HepG2 (cell line): ENCODE results near the gene DYRK1B. TPM values are rescaled to one million over a fixed set of nuclear protein-coding genes. Genes with fewer than 3 reads are reported as not detected.

Experiments used
- ATAC-seq: fragments of 200-7000 bp; cut with Tn5 transposase; 3 replicates; pipeline ENCODE4 v1.9.1; 2020; ENCODE audit warnings: mild to moderate bottlenecking, moderate library complexity
- BruUV-seq: library from RNA; stranded (reverse); fragments of 400-500 nt; replicated peaks from 2 replicates; lab custom pipeline; 2021; lab: Mats Ljungman, UMichigan
- CTCF ChIA-PET: fragments of 300-600 bp; formaldehyde crosslinking; extraction: SDS; loops from one replicate; lab custom pipeline; 2021; ENCODE audit warnings: low total read pairs, inconsistent platforms, low intra/inter-chr PET ratio; lab: Yijun Ruan, JAX
- POLR2A ChIA-PET: fragments of 350-600 bp; sonication (Branson Sonifier 250); formaldehyde crosslinking; loops from one replicate; lab custom pipeline; 2020; ENCODE audit warnings: antibody characterized with exemption, inconsistent platforms; lab: Yijun Ruan, JAX
- DNase-seq: peaks from one replicate; pipeline ENCODE4 v3.0.0-alpha.2; 2015; ENCODE audit warnings: low spot score
- FAIRE-seq: peaks from 3 replicates; lab custom pipeline; 2011; peaks lifted over from hg19 to GRCh38; lab: Jason Lieb, UNC
- H2AFZ ChIP-seq: one replicate; pipeline ENCODE4 v1.6.1; 2011; ENCODE audit warnings: low read length, inconsistent platforms
- H3K27ac ChIP-seq: fragments of 300-600 bp; 3 replicates; pipeline ENCODE4 v1.8.0; 2011; ENCODE audit warnings: mixed run types, mild to moderate bottlenecking, mixed read lengths, low read length, inconsistent platforms; ENCODE audit not compliant: insufficient read depth; ENCODE audit errors: extremely low read length
- H3K27me3 ChIP-seq, 2 experiments: fragments of 200-600 bp in 1 of 2; 2 replicates in 1 of 2; 3 replicates in 1 of 2; pipeline versions ENCODE4 v1.6.0 to v1.8.0; 2011; ENCODE audit warnings: low read length in 2 of 2, mild to moderate bottlenecking in 2 of 2, moderate library complexity in 2 of 2, inconsistent platforms in 1 of 2; ENCODE audit not compliant: insufficient read depth in 2 of 2, control insufficient read depth in 1 of 2
- H3K36me3 ChIP-seq, 2 experiments: fragments of 200-600 bp in 1 of 2; replicated peaks in 1 of 2; 2 replicates in 1 of 2; 3 replicates in 1 of 2; pipeline versions ENCODE4 v1.5.1 to v1.8.0; 2011; ENCODE audit warnings: low read length in 2 of 2, inconsistent platforms in 1 of 2; ENCODE audit not compliant: insufficient read depth in 2 of 2, control insufficient read depth in 1 of 2
- H3K4me1 ChIP-seq: 2 replicates; pipeline ENCODE4 v1.5.1; 2012; ENCODE audit warnings: low read length, inconsistent platforms; ENCODE audit not compliant: insufficient read depth
- H3K4me2 ChIP-seq: 2 replicates; pipeline ENCODE4 v1.6.0; 2011; ENCODE audit warnings: low read depth, low read length, inconsistent platforms
- H3K4me3 ChIP-seq, 3 experiments: fragments of 200-600 bp in 1 of 3; sonication (generic), shearing (Covaris generic) in 1 of 3; replicated peaks in 1 of 3; 2 replicates each; pipeline ENCODE4 v1.5.1; 2011 to 2016; ENCODE audit warnings: low read length in 3 of 3, inconsistent platforms in 2 of 3, low read depth in 2 of 3, mild to moderate bottlenecking in 2 of 3, control low read depth in 1 of 3, mixed read lengths in 1 of 3; ENCODE audit not compliant: insufficient read depth in 1 of 3
- H3K79me2 ChIP-seq: one replicate; pipeline ENCODE4 v1.6.1; 2011; ENCODE audit warnings: low read length, inconsistent platforms; ENCODE audit not compliant: insufficient read depth
- H3K9ac ChIP-seq: 2 replicates; pipeline ENCODE4 v1.6.0; 2011; ENCODE audit warnings: mild to moderate bottlenecking, low read depth, low read length, inconsistent platforms; ENCODE audit not compliant: insufficient read depth
- H3K9me3 ChIP-seq: 2 replicates; pipeline ENCODE4 v1.5.1; 2012; ENCODE audit warnings: mild to moderate bottlenecking, low read length
- H4K20me1 ChIP-seq: 2 replicates; pipeline ENCODE4 v1.6.0; 2011; ENCODE audit warnings: inconsistent platforms, mild to moderate bottlenecking, low read length, moderate library complexity; ENCODE audit not compliant: insufficient read depth
- AGO2 ChIP-seq: fragments of 200-400 bp; formaldehyde crosslinking; optimal IDR thresholded peaks from 2 replicates; pipeline ENCODE3; 2017; ENCODE audit warnings: mild to moderate bottlenecking, low read depth, low read length, moderate library complexity
- ATF1 ChIP-seq: IDR thresholded peaks from 2 replicates; pipeline ENCODE4 v1.6.1; 2016; ENCODE audit warnings: mild to moderate bottlenecking, control low read depth
- DNMT1 ChIP-seq: sonication (generic); formaldehyde crosslinking; IDR thresholded peaks from 2 replicates; pipeline ENCODE4 v1.5.1; 2020; ENCODE audit warnings: mild to moderate bottlenecking, missing genetic modification reagents
- HCFC1 ChIP-seq: fragments of 150-350 bp; IDR thresholded peaks from 2 replicates; pipeline ENCODE4 v1.6.1; 2014; ENCODE audit warnings: low read depth, low read length
- HNRNPH1 ChIP-seq: fragments of 200-400 bp; formaldehyde crosslinking; optimal IDR thresholded peaks from 2 replicates; pipeline ENCODE3; 2017; ENCODE audit warnings: mild to moderate bottlenecking, low read depth, low read length
- NCOR1 ChIP-seq: fragments of 200-600 bp; sonication (generic); IDR thresholded peaks from 2 replicates; pipeline ENCODE4 v1.7.0; 2017; ENCODE audit warnings: antibody characterized with exemption, low read length, borderline replicate concordance
- POLR2A ChIP-seq, 2 experiments: IDR thresholded peaks; 2 replicates each; pipeline ENCODE4 v1.6.1; 2011; ENCODE audit warnings: low read depth in 2 of 2, low read length in 2 of 2, mild to moderate bottlenecking in 1 of 2, moderate library complexity in 1 of 2; ENCODE audit not compliant: insufficient read depth in 1 of 2
- POLR2AphosphoS2 ChIP-seq: IDR thresholded peaks from 2 replicates; pipeline ENCODE4 v1.6.1; 2011; ENCODE audit warnings: low read depth, low read length, improper control_type of control experiment
- POLR2AphosphoS5 ChIP-seq: IDR thresholded peaks from 2 replicates; pipeline ENCODE4 v1.6.1; 2012; ENCODE audit warnings: low read depth, low read length
- POLR2G ChIP-seq: fragments of 200-400 bp; formaldehyde crosslinking; IDR thresholded peaks from 2 replicates; pipeline ENCODE4 v1.6.1; 2018; ENCODE audit warnings: mild to moderate bottlenecking, low read depth, low read length, moderate library complexity
- SUZ12 ChIP-seq: fragments of 150-350 bp; IDR thresholded peaks from 2 replicates; pipeline ENCODE4 v1.6.1; 2014; ENCODE audit warnings: low read depth, low read length
- TCF7 ChIP-seq: sonication (generic); IDR thresholded peaks from 2 replicates; pipeline ENCODE4 v1.6.1; 2016; ENCODE audit warnings: antibody characterized with exemption, low read depth
- TSC22D2 ChIP-seq: sonication (generic); formaldehyde crosslinking; IDR thresholded peaks from 2 replicates; pipeline ENCODE4 v1.5.1; 2020; ENCODE audit warnings: missing genetic modification reagents, mild to moderate bottlenecking, borderline replicate concordance
- ZEB1 ChIP-seq: IDR thresholded peaks from 2 replicates; pipeline ENCODE4 v1.6.1; 2012; ENCODE audit warnings: mild to moderate bottlenecking, low read depth, inconsistent platforms; ENCODE audit not compliant: insufficient replicate concordance
- ZNF234 ChIP-seq: sonication (generic); formaldehyde crosslinking; conservative IDR thresholded peaks from 2 replicates; pipeline ENCODE4 v1.5.1; 2020; ENCODE audit warnings: mild to moderate bottlenecking, missing genetic modification reagents
- ZNF749 ChIP-seq: sonication (generic); formaldehyde crosslinking; IDR thresholded peaks from 2 replicates; pipeline ENCODE4 v1.8.0; 2022; ENCODE audit warnings: mild to moderate bottlenecking, missing genetic modification reagents, moderate library complexity, borderline replicate concordance
- WGBS: methylation state at CpG from one replicate; pipeline ENCODE4 v1.1.6; 2017; ENCODE audit warnings: low lambda C conversion rate; 5-methylcytosine and 5-hydroxymethylcytosine counted together
- in situ Hi-C: cut with HindIII; loops from 2 replicates; pipeline ENCODE4 v1.10.0; 2017; ENCODE audit warnings: low pct_unique_long_range_greater_than_20kb; ENCODE audit not compliant: extremely low pct_ligation_motif_present
- intact Hi-C: fragments of 100-400 bp; cut with micrococcal nuclease; formaldehyde crosslinking; loops from one replicate; pipeline ENCODE4 v1.10.0; 2022; ENCODE audit not compliant: unreplicated experiment
- polyA plus RNA-seq, 8 experiments: library from polyadenylated mRNA; depleted of rRNA in 3 of 8; stranded (reverse) in 7 of 8; unstranded in 1 of 8; fragments of >200 nt; fragmentation: Illumina TruSeq in 4 of 8; extraction: Trizol in 4 of 8; gene quantifications; 2 replicates each; pipeline versions ENCODE4 v1.2.1 to v1.2.3, GENCODE V29; 2011 to 2016; ENCODE audit warnings: low read depth in 4 of 8, missing spikeins in 1 of 8, mixed read lengths in 1 of 8; ENCODE audit not compliant: insufficient read depth in 1 of 8
- total RNA-seq, 5 experiments: library from RNA; depleted of rRNA; stranded (reverse); fragments of >200 nt; fragmentation: Illumina TruSeq; extraction: Trizol; gene quantifications; 2 replicates each; pipeline ENCODE4 v1.2.3, GENCODE V29; 2016; ENCODE audit warnings: low read depth in 1 of 5
- TF ChIP-seq, protein P1 (sequence below): sonication (generic); formaldehyde crosslinking; IDR thresholded peaks from 2 replicates; pipeline ENCODE4 v1.5.1; 2020; ENCODE audit warnings: mild to moderate bottlenecking, moderate library complexity, missing genetic modification reagents

The DYRK1B gene
- total and polyA plus RNA-seq, 2 of the 13 experiments (the other 11 are each of a cell fraction or from before 2014, with no cell fraction given): 0.82 to 1.3 TPM

GRCh38 chr19:39825093-39825463 lies 8.9 kb downstream of the DYRK1B start:
- no peaks in the 10 kb centered on the region for H3K27me3 ChIP-seq
- WGBS: 92% methylated on average over 11 of the region's 11 CpGs
- no peak overlapping the region for H3K27ac ChIP-seq
- H4K20me1 ChIP-seq: no peaks in the 10 kb centered on the region
- peaks cover 8 to 24% of the 10 kb centered on the region in 2 experiments; a peak in 4 of 5 replicates for H3K36me3 ChIP-seq
- no TSS peak for BruUV-seq
- H3K4me3 ChIP-seq: no peak overlapping the region; a peak in 1 of 6 replicates
- no peak; the same call in 1 of the 3 replicates for ATAC-seq
- POLR2A ChIA-PET: no interaction called here
- peaks cover 17% of the 10 kb centered on the region for H3K4me1 ChIP-seq
- CTCF ChIA-PET: no interaction called here
- peak overlapping the region; percentile 38; the same call in 1 of the 2 replicates for H3K4me2 ChIP-seq
- H3K9ac ChIP-seq: no peak overlapping the region
- DNase-seq: no peak
- TF ChIP-seq POLR2AphosphoS2: no peak
- no peak for TF ChIP-seq ZNF749 (CRISPR knock-in tag)
- 0 out of 4 replicates have a peak, but pooled peaks of 1 of the 2 experiments have one; percentile 17 for TF ChIP-seq POLR2A (IDR thresholded peaks at IDR 0.05; ENCODE audit: insufficient read depth in 1 of 2, low read depth in 2 of 2, low read length in 2 of 2)
- TF ChIP-seq NCOR1: no peak
- no peaks in the 10 kb centered on the region for H3K79me2 ChIP-seq
- in situ Hi-C loops: no loop called here
- no peak for FAIRE-seq
- H2AFZ ChIP-seq: no peak overlapping the region
- intact Hi-C loops: no loop called here
- no peaks in the 10 kb centered on the region for H3K9me3 ChIP-seq

DNA sequence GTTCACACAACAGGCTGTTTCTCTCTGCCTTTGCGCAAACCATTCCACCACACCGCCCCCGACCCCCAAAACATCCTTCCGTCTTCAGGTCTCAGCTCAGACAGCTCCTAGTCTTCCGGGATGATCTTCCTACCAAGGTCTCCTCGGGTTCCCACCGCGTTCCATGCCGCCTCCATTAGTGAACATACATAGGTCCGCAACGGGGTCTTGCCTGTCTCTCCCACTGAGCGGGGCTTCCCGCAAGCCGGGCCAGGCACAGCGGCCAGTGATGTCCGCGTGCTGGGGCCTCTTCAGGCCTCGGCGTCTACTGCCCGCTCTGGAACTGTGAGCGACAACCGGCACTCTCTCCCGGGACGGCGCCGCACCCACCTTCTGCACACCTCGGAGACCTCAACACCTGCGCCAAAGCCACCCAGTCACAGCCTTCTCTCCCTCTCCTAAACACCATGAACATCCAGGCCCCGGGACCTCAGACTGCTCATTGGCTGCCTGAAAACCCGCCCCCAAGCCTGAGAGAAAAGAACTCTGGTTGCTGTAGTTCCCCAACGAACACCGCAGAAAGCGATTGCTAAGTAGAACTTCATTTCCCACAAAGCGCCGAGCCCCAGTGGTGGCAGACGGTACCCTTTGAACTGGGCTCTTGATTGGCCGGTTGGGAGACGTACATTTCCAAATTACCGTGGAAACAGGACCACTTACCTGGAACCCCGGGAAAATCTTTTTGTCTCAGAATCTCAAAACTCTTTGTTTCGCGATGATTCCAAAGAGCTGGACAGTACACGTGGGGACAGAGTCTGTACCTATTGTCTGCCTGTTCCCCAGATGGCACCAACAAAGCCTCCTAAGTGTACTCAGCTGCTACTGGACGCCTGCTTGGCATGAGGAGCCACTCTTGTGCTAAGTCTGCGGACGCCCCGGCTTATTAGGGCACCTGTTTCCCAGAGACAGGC lies 9.5 kb downstream of the DYRK1B start:
- Histone ChIP-seq H3K4me3 (peak overlapping the region; percentile 33 to 68 (median 64); a peak in 5 of 6 replicates), H3K27me3 (no peaks in the 10 kb centered on the region), H3K4me1 (peaks cover 17% of the 10 kb centered on the region), H4K20me1 (no peaks in the 10 kb centered on the region), H3K36me3 (peaks cover 3 to 18% of the 10 kb centered on the region in 2 experiments; a peak in 3 of 5 replicates), H3K27ac (no peak overlapping the region), H3K79me2 (no peaks in the 10 kb centered on the region), H3K9ac (peak overlapping the region; percentile 33), H3K4me2 (peak overlapping the region; percentile 76), H3K9me3 (no peaks in the 10 kb centered on the region), H2AFZ (no peak overlapping the region)
- intact Hi-C loops: no loop called here
- in situ Hi-C loops: no loop called here
- CTCF ChIA-PET: no interaction called here
- WGBS: 39% methylated on average over 35 of the region's 47 CpGs
- ATAC-seq: peak; percentile 95
- TSS peak; percentile 51 for BruUV-seq
- POLR2A ChIA-PET: no interaction called here
- DNase-seq: peak; percentile 77
- FAIRE-seq: peak; percentile 63
- TF ChIP-seq ZEB1: peak; percentile 27
- TF ChIP-seq SUZ12: peak; percentile 36
- TF ChIP-seq HCFC1: peak; percentile 75
- peak; percentile 64 for TF ChIP-seq POLR2G
- peak; percentile 49 for TF ChIP-seq HNRNPH1
- TF ChIP-seq TCF7: peak; percentile 13; the same call in 1 of the 2 replicates
- TF ChIP-seq, protein P1, sequence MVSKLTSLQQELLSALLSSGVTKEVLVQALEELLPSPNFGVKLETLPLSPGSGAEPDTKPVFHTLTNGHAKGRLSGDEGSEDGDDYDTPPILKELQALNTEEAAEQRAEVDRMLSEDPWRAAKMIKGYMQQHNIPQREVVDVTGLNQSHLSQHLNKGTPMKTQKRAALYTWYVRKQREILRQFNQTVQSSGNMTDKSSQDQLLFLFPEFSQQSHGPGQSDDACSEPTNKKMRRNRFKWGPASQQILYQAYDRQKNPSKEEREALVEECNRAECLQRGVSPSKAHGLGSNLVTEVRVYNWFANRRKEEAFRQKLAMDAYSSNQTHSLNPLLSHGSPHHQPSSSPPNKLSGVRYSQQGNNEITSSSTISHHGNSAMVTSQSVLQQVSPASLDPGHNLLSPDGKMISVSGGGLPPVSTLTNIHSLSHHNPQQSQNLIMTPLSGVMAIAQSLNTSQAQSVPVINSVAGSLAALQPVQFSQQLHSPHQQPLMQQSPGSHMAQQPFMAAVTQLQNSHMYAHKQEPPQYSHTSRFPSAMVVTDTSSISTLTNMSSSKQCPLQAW: no peak
- TF ChIP-seq TSC22D2: no peak
- 0 out of 2 replicates have a peak, but pooled peaks have one; percentile 18 for TF ChIP-seq DNMT1
- 0 out of 4 replicates have a peak, but pooled peaks of 1 of the 2 experiments have one; percentile 48 for TF ChIP-seq POLR2A (IDR thresholded peaks at IDR 0.05; ENCODE audit: insufficient read depth in 1 of 2, low read depth in 2 of 2, low read length in 2 of 2)
- no peak for TF ChIP-seq ZNF234 (CRISPR knock-in tag)
- TF ChIP-seq ATF1: no peak
- TF ChIP-seq AGO2: peak; percentile 94
- TF ChIP-seq POLR2AphosphoS5: 0 out of 2 replicates have a peak, but pooled peaks have one; percentile 40
